Activated T-helper 17 cell treated with anti-CD3 and anti-CD28 coated beads, Interleukin-2, amount 50 U/mL, for 72 hours (primary cell): ENCODE data around the gene IL18. TPM values are rescaled to one million over a fixed set of nuclear protein-coding genes. Genes with fewer than 3 reads are reported as not detected.
"Not testable (repeated sequence)": the region's sequence is repeated elsewhere in the genome, so short reads cannot be mapped to it uniquely, and the experiment has no call there.

Experiments
- ATAC-seq: fragments of 150-1000 bp; cut with Tn5 transposase; replicated peaks from 2 replicates; pipeline ENCODE4 v1.10.0; 2021; ENCODE audit warnings: mild to moderate bottlenecking, moderate library complexity
- H3K27ac Mint-ChIP-seq: one replicate; pipeline ENCODE4 v1.8.0; 2022; ENCODE audit warnings: mixed read lengths
- H3K27me3 Mint-ChIP-seq: one replicate; pipeline ENCODE4 v1.8.0; 2022; ENCODE audit warnings: mixed read lengths
- H3K36me3 Mint-ChIP-seq: one replicate; pipeline ENCODE4 v1.8.0; 2022; ENCODE audit warnings: low read depth, mild to moderate bottlenecking, mixed read lengths
- H3K4me1 Mint-ChIP-seq: one replicate; pipeline ENCODE4 v1.8.0; 2022; ENCODE audit warnings: mixed read lengths
- H3K4me3 Mint-ChIP-seq: one replicate; pipeline ENCODE4 v1.8.0; 2022; ENCODE audit warnings: mild to moderate bottlenecking, mixed read lengths
- H3K9me3 Mint-ChIP-seq: one replicate; pipeline ENCODE4 v1.8.0; 2022; ENCODE audit warnings: mixed read lengths
- total RNA-seq, 2 donors: library from RNA; stranded (reverse); gene quantifications; one replicate each; pipeline ENCODE4 v1.2.3, GENCODE V29; 2022

IL18 gene
- not detected for total RNA-seq

DNA sequence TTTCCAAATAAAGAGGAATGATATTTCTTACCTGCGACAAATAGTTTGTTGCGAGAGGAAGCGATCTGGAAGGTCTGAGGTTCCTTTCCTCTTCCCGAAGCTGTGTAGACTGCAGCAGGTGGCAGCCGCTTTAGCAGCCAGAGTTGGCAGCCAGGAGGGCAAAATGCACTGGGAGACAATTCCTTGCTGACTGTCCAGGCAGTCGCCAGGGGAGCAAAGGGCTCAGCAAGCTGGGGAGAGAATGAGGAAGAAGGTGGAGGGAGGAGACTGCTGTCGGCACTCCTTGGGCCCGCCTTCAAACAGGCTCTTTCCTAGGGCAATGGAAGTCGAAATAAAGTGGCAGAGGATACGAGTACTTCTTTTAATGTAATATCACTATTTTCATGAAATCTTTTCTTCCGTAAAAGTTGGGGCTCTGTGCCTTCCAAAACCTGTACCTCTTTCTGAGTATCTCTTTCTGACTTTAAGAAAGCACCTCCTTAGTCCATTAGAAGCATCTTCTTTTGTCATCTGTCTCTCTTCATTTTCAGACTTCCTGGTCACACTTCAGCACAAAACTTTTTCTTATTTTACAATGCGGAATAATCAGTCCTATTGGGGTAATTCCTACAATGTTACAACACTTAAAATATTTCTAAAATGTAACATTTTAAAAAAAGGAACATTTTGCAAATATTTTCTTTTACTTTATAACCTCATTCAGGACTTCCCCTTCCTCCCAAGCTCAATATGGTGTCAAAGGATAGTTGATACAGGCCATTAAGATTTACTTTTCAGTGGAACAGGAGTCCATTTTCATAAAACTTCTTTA, at the start of gene IL18:
Gene IL18 (minus strand): TSS at position 220 of the 811 bp plus-strand sequence. CDS start 9,041 bp downstream, outside the sequence.
- Mint-ChIP-seq H3K4me3 (no peak within 1 kb of the TSS), H3K27ac (no peak within 1 kb of the TSS)

DNA sequence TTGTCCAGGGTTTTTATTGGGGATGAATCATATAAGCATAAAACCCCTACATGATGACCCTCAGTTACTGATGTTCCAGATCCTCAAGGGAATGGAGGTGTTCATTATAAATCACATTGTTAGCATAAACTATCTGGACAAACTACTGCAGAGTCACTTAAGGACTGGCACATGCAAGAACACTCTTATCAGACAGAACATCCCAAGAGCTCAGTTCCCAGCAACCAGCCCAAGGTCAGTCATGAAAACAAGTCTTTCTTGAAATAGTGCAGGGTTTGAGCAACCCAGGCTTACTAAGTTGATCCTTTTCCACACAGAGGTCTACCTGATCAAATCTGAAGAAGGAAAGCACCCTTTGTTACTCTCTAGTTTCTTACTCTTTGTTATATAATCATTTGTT, 48.8 kb upstream of the IL18 start:
- Mint-ChIP-seq H3K27ac (no peak overlapping the region), H3K36me3 (no peaks in the 10 kb centered on the region), H3K27me3 (peaks cover 4% of the 10 kb centered on the region), H3K4me3 (no peak overlapping the region), H3K4me1 (peaks cover 13% of the 10 kb centered on the region), H3K9me3 (no peaks in the 10 kb centered on the region)
- ATAC-seq: no peak

More for the DNA sequence above, at the start of gene IL18:
- Mint-ChIP-seq H3K27me3 (peaks cover 10% of the 10 kb centered on the region), H3K36me3 (no peaks in the 10 kb centered on the region), H3K9me3 (no peaks in the 10 kb centered on the region), H3K4me1 (no peaks in the 10 kb centered on the region)
- ATAC-seq: no peak

DNA sequence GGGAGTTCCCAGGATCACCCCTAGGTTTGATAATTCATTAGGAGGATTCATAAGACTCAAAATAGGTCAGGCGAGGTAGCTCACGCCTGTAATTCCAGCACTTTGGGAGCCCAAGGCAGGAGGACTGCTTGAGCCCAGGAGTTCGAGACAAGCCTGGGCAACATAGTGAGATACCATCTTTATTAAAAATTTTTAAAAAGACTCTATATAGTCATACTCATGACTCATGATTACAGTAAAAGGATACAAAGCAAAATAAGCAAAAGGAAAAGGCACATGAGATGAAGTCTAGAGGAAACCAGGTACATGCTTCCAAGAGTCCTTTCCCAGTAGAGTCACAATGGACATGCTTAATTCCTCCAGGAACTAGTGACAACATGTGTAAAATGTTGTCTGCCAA, 48.4 kb upstream of the IL18 start:
- ATAC-seq: no peak
- Mint-ChIP-seq H3K4me1 (peaks cover 13% of the 10 kb centered on the region), H3K9me3 (no peaks in the 10 kb centered on the region), H3K4me3 (no peak overlapping the region), H3K36me3 (no peaks in the 10 kb centered on the region), H3K27ac (no peak overlapping the region), H3K27me3 (peaks cover 4% of the 10 kb centered on the region)

DNA sequence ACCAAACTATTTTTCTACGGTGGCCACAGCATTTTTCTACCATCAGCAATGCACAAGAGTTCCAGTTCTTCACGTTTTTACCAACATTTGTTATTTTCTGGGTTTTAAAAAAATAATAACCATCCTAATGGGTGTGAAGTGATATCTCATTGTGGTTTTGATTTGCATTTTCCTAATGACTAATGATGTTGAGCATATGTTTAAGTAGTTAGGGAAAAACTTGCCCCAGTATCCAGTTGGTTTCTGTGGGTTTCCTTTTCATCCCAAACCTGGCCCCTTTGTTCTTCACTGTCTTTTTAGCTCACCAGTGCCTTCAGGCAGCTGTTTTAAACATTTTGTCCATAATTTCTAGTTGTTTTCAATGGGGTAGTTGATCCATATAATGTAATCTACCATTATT, 47.6 kb upstream of the IL18 start:
- Mint-ChIP-seq H3K27ac (peak overlapping the region; percentile 41), H3K9me3 (no peaks in the 10 kb centered on the region), H3K4me3 (peak overlapping the region; percentile 54), H3K27me3 (peaks cover 4% of the 10 kb centered on the region), H3K36me3 (no peaks in the 10 kb centered on the region), H3K4me1 (peaks cover 13% of the 10 kb centered on the region)
- ATAC-seq: peak; percentile 87

DNA sequence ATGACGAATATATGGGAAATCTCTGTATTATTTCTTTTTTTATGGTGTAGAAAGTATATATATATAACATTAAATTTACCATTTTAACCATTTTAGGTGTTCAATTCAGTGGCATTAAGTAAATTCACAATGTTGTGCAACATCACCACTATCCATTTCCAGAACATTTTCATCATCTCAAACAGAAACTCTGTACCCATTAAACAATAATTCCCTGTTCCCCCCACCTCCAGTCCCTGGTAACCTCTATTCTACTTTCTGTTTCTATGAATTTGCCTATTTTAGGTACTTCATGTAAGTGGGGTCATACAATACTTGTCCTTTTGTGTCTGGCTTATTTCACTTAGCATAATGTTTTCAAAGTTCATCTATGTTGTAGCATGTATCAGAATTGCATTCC, 47.0 kb upstream of the IL18 start:
- Mint-ChIP-seq H3K36me3 (no peaks in the 10 kb centered on the region), H3K4me3 (peak overlapping the region; percentile 54), H3K27ac (peak overlapping the region; percentile 41), H3K4me1 (peaks cover 13% of the 10 kb centered on the region), H3K9me3 (no peaks in the 10 kb centered on the region), H3K27me3 (peaks cover 4% of the 10 kb centered on the region)
- ATAC-seq: peak; percentile 67

DNA sequence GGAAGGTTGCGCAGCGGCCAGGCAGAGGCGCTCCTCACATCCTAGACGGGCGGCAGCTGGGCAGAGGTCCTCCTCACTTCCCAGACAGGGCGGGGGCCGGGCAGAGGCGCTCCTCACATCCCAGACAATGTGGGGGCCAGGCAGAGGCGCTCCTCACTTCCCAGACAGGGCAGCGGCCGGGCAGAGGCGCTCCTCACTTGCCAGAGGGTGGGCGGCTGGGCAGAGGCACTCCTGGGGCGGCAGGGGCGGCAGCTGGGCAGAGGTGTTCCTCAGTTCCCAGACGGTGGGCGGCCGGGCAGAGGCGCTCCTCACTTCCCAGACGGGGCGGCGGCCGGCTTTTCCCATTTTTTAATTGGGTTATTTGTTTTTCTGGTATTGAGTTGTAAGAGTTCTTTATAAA, 42.2 kb upstream of the IL18 start:
- Mint-ChIP-seq H3K4me1 (peaks cover 2% of the 10 kb centered on the region), H3K27ac (no peak overlapping the region), H3K4me3 (no peak overlapping the region), H3K9me3 (no peaks in the 10 kb centered on the region), H3K27me3 (peaks cover 4% of the 10 kb centered on the region), H3K36me3 (no peaks in the 10 kb centered on the region)
- ATAC-seq: no peak

DNA sequence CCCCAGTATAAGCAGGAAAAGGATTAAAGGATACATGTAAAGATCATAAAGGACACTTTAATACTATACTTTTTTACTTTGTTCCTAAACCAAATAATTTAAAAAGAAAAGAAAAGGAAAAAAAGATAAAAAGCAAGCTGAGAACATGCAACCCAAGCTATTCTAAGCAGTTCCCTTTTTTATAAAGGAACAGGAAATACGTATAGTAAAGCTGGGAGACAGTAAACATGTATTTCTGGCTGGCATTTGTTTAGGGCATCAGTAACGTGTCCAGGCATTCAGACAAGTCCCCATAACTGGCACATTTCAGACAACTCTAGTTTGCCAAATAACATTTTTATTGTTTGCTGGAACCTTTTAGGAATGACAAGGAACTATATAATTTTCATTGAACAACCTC, 36.4 kb upstream of the IL18 start:
- Mint-ChIP-seq H3K27ac (no peak overlapping the region), H3K4me3 (no peak overlapping the region)
- ATAC-seq: no peak

DNA sequence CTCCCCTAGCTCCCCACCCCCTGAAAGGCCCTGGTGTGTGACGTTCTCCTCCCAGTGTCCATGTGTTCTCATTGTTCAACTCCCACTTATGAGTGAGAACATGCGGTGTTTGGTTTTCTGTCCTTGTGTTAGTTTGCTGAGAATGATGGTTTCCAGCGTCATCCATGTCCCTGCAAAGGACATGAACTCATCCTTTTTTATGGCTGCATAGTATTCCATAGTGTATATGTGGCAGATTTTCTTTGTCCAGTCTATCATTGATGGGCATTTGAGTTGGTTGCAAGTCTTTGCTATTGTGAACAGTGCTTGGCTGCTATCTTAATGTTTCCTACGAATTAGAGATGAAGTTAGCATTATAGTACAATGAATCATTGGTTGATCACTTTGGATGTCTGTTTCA, 35.2 kb upstream of the IL18 start:
- H3K27me3 Mint-ChIP-seq, H3K4me1 Mint-ChIP-seq, H3K27ac Mint-ChIP-seq, H3K9me3 Mint-ChIP-seq, H3K4me3 Mint-ChIP-seq, ATAC-seq, H3K36me3 Mint-ChIP-seq: not testable (repeated sequence)

More for the DNA sequence above, 36.4 kb upstream of the IL18 start:
- H3K36me3 Mint-ChIP-seq: no peaks in the 10 kb centered on the region
- H3K27me3 Mint-ChIP-seq: no peaks in the 10 kb centered on the region
- H3K9me3 Mint-ChIP-seq: no peaks in the 10 kb centered on the region
- no peaks in the 10 kb centered on the region for H3K4me1 Mint-ChIP-seq

DNA sequence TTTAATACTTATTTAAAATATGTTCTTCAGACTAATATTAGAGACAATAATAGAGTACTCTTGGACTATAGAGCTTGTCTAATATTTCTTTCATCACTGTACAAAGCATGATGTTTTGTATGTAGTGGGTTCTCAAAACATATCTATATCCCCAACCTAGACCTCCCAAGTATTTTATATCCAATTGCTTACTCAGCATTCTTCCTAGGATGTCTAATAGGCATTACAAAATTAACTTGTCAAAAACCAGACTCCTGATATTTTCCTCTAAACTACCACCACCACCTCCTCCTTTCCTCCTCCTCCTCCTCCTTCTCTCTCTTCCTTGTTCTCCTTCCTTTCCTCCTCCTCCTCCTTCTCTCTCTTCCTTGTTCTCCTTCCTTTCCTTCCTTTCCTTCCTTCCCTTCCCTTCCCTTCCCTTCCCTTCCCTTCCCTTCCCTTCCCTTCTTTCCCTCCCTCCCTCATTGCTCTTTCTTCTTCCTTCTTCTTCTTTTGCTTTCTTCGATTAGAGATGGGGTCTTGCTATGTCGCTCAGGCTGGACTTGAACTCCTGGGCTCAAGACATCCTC, 32.7 kb upstream of the IL18 start:
- ATAC-seq: no peak
- no peak overlapping the region for H3K27ac Mint-ChIP-seq
- H3K9me3 Mint-ChIP-seq: no peaks in the 10 kb centered on the region
- H3K4me1 Mint-ChIP-seq: no peaks in the 10 kb centered on the region
- no peak overlapping the region for H3K4me3 Mint-ChIP-seq
- H3K27me3 Mint-ChIP-seq: no peaks in the 10 kb centered on the region
- H3K36me3 Mint-ChIP-seq: no peaks in the 10 kb centered on the region

DNA sequence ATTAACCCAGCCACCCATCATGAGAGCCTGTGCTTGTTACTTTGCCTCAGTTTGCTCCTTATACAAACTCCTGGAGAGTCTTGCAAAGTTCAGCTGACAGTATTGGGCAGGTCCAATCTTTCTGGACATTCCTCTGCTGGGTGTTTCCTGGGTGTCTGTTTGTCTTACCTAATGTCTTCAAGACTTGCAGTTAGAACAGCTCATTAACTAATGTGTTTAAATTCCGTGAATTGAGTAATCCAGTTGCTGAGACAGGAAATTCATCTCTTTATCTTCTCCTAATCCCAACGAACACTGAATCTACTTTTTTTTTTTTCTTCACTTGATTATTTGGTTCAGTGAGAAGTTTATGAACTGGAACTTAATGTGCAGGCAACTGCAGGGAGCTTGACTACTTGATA, 32.1 kb upstream of the IL18 start:
- Mint-ChIP-seq H3K36me3 (no peaks in the 10 kb centered on the region), H3K9me3 (no peaks in the 10 kb centered on the region), H3K27ac (no peak overlapping the region), H3K4me3 (no peak overlapping the region), H3K4me1 (no peaks in the 10 kb centered on the region), H3K27me3 (no peaks in the 10 kb centered on the region)
- ATAC-seq: no peak

DNA sequence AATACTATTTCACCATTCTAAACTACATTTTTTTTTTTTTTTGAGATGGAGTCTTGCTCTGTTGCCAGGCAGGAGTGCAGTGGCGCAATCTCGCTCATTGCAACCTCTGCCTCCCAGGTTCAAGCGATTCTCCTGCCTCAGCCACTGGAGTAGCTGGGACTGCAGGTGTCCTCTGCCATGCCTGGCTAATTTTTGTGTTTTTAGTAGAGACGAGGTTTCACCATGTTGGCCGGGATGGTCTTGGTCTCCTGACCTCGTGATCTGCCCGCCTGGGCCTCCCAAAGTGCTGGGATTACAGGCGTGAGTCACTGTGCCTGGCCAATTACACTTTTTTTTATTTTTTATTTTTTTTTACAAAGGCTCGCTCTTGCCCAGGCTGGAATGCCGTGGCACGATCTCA, 31.2 kb upstream of the IL18 start:
- H3K27me3 Mint-ChIP-seq, H3K4me1 Mint-ChIP-seq, H3K4me3 Mint-ChIP-seq, H3K27ac Mint-ChIP-seq, ATAC-seq, H3K9me3 Mint-ChIP-seq, H3K36me3 Mint-ChIP-seq: not testable (repeated sequence)

DNA sequence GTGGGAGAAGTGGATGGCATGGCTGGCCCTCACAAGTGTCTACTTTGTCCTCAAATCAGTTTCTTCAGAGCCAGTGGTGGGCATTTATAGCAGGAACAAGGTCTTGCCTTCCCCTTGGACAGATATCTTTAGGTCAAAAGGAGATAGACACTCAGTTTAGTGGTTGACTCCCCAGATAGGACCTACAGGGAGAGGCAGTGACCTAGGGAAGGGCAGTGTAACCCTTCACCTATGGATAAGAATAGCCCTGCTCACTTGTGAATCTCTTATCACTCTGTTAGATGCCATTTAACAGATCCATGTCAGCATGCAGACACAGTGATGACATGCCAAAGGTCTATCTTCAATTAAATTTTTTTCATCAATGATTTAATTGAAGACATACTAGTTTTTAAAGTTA, 22.4 kb upstream of the IL18 start:
- Mint-ChIP-seq H3K27me3 (peaks cover 3% of the 10 kb centered on the region), H3K4me3 (no peak overlapping the region), H3K9me3 (no peaks in the 10 kb centered on the region), H3K4me1 (no peaks in the 10 kb centered on the region), H3K27ac (no peak overlapping the region), H3K36me3 (no peaks in the 10 kb centered on the region)
- no peak for ATAC-seq

DNA sequence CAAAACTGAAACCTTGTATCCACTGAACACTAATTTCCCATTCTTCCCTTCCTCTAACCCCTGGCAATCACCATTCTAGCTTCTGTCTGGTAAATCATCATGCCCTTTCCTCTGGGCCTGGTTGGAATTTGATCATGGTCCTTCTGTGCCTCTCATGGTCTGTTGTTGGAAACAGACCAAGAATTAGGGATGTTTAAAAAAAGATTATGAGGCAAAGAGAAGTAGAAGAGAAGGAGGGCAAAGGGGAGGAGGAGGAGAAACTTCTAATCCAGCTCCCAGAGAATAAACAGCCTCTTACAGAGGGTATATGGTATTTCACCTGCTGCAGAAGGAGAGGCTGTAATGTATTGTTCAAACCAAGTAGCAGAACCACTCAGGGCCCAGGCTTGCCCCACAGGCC, 22.0 kb upstream of the IL18 start:
- Mint-ChIP-seq H3K36me3 (no peaks in the 10 kb centered on the region), H3K27me3 (peaks cover 3% of the 10 kb centered on the region), H3K4me3 (no peak overlapping the region), H3K9me3 (no peaks in the 10 kb centered on the region), H3K27ac (no peak overlapping the region), H3K4me1 (no peaks in the 10 kb centered on the region)
- ATAC-seq: no peak

DNA sequence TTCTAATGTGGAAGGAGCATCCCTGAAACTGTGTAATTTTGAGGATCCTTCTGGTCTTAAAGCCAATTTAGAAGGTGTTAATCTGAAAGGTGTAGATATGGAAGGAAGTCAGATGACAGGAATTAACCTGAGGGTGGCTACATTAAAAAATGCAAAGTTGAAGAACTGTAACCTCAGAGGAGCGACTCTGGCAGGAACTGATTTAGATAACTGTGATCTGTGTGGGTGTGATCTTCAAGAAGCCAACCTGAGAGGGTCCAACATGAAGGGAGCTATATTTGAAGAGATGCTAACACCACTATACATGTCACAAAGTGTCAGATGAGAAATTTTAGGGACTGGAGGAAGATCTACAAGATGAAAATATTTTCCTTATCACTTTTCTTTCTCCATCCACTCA, 19.0 kb upstream of the IL18 start:
- no peaks in the 10 kb centered on the region for H3K4me1 Mint-ChIP-seq
- peaks cover 11% of the 10 kb centered on the region for H3K27me3 Mint-ChIP-seq
- no peak for ATAC-seq
- H3K36me3 Mint-ChIP-seq: no peaks in the 10 kb centered on the region
- no peak overlapping the region for H3K4me3 Mint-ChIP-seq
- no peaks in the 10 kb centered on the region for H3K9me3 Mint-ChIP-seq
- H3K27ac Mint-ChIP-seq: no peak overlapping the region

DNA sequence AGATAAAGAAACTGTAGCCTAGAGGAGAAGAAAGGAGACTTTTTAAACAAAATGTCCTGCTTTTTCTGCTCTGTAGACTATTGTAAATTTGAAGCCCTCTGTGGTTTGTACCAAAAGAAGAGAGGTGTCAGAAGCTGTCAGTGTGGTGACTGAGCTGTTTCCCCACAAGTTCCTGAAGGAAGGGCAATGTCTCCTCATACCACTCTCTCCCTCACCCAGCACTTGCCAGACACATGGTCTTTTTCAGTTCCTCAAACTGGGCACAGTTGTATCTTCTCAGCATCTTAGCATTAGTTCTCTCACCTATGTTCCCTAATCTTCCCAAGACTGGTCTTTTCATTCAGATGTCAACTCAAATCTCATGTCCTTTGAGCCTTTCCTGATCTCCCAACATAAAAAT, 15.7 kb upstream of the IL18 start:
- peaks cover 6% of the 10 kb centered on the region for H3K4me1 Mint-ChIP-seq
- no peak for ATAC-seq
- H3K36me3 Mint-ChIP-seq: no peaks in the 10 kb centered on the region
- H3K4me3 Mint-ChIP-seq: no peak overlapping the region
- H3K9me3 Mint-ChIP-seq: no peaks in the 10 kb centered on the region
- H3K27ac Mint-ChIP-seq: no peak overlapping the region
- H3K27me3 Mint-ChIP-seq: peaks cover 21% of the 10 kb centered on the region
